Germinal center (tissue), 1 donor: ENCODE measurements around the gene LAMB1.
"Not testable (repeated sequence)": the region's sequence is repeated elsewhere in the genome, so short reads cannot be mapped to it uniquely, and the experiment has no call there.

ENCODE experiments used
- DNase-seq: peaks from one replicate; pipeline ENCODE4 v3.0.0; 2012; ENCODE audit warnings: mixed read lengths, low spot score

Gene LAMB1

GRCh38 chr7:107946451-107946850, 56.5 kb downstream of the LAMB1 start:
- no peak for DNase-seq

- DNase-seq: no peak
Measured at GRCh38 chr7:107945332-107945731, 57.6 kb downstream of the LAMB1 start.

- no peak for DNase-seq
Measured at GRCh38 chr7:107944411-107945169, 58.4 kb downstream of the LAMB1 start.

- no peak for DNase-seq
Measured at GRCh38 chr7:107943018-107943417, 59.9 kb downstream of the LAMB1 start.

GRCh38 chr7:107940951-107941350, 62.0 kb downstream of the LAMB1 start:
- DNase-seq: no peak

- no peak for DNase-seq
Measured at GRCh38 chr7:107939573-107940489, 63.1 kb downstream of the LAMB1 start.

GRCh38 chr7:107938456-107939250, 64.3 kb downstream of the LAMB1 start:
- no peak for DNase-seq

GRCh38 chr7:107937531-107937930, 65.4 kb downstream of the LAMB1 start:
- no peak for DNase-seq

- no peak for DNase-seq
Measured at GRCh38 chr7:107936312-107936711, 66.6 kb downstream of the LAMB1 start.

GRCh38 chr7:107934991-107935770, 67.8 kb downstream of the LAMB1 start:
- DNase-seq: no peak

- no peak for DNase-seq
Measured at GRCh38 chr7:107933386-107934013, 69.5 kb downstream of the LAMB1 start.

- DNase-seq: no peak
Measured at GRCh38 chr7:107932805-107933204, 70.2 kb downstream of the LAMB1 start.

GRCh38 chr7:107931740-107932515, 71.0 kb downstream of the LAMB1 start:
- no peak for DNase-seq

- no peak for DNase-seq
Measured at GRCh38 chr7:107926481-107926880, 76.5 kb downstream of the LAMB1 start.

- no peak for DNase-seq
Measured at GRCh38 chr7:107924841-107925504, 78.0 kb downstream of the LAMB1 start.

GRCh38 chr7:107922886-107923285, 80.1 kb downstream of the LAMB1 start:
- no peak for DNase-seq

GRCh38 chr7:107921826-107922225, 81.1 kb downstream of the LAMB1 start:
- DNase-seq: not testable (repeated sequence)

- no peak for DNase-seq
Measured at GRCh38 chr7:107920048-107920772, 82.8 kb downstream of the LAMB1 start.

GRCh38 chr7:107918948-107919347, 84.0 kb downstream of the LAMB1 start:
- no peak for DNase-seq
